ENCODE results near the gene ADGRD1.

Gene ADGRD1

DNA sequence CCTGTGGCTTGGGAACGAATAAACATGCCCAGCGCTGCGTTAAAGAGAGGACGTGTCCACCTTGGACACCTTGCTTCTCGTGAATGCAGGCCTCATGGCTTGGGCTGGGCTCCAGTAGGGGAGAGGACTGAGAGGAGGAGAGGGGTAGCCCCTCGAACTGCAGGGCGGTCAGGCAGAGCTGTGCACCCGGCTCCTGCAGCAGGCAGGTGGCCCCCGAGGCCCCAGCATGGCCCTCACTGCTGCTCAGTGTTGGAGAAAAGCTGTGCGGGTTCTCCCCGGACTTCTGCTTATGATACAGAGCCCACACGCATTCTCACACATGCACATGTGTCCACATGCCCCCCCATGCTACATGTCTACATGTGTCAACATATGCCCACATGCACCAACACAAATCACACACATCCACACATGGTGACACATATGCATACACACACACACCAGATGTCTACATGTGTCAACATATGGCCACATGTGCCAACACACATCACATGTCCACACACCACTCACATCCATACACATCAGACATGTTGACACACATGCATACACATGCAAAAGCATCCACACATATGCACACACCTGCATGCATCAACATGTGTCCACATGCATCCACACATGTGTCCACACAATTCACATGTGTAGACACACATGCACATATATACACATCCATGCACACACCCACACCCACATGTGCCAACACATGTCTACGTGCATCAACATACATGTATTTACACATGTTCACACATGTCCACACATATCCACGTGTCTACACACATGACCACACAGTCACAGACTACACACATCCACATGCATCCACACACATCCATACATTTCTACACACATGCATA lies 3.0 kb downstream of the ADGRD1 start:
- TF ChIP-seq, protein P1, sequence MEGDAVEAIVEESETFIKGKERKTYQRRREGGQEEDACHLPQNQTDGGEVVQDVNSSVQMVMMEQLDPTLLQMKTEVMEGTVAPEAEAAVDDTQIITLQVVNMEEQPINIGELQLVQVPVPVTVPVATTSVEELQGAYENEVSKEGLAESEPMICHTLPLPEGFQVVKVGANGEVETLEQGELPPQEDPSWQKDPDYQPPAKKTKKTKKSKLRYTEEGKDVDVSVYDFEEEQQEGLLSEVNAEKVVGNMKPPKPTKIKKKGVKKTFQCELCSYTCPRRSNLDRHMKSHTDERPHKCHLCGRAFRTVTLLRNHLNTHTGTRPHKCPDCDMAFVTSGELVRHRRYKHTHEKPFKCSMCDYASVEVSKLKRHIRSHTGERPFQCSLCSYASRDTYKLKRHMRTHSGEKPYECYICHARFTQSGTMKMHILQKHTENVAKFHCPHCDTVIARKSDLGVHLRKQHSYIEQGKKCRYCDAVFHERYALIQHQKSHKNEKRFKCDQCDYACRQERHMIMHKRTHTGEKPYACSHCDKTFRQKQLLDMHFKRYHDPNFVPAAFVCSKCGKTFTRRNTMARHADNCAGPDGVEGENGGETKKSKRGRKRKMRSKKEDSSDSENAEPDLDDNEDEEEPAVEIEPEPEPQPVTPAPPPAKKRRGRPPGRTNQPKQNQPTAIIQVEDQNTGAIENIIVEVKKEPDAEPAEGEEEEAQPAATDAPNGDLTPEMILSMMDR (IDR thresholded peaks at IDR 0.05), result no peak
- Mint-ChIP-seq H3K4me3 (no peak overlapping the region), H3K27ac (no peak overlapping the region), H3K36me3 (ENCODE audit: low read depth) (no peaks in the 10 kb centered on the region), H3K4me1 (peaks cover 59% of the 10 kb centered on the region), H3K9me3 (no peaks in the 10 kb centered on the region), H3K27me3 (ENCODE audit: low read depth, poor library complexity) (peaks cover 2% of the 10 kb centered on the region)
- DNase-seq, result no peak

DNA sequence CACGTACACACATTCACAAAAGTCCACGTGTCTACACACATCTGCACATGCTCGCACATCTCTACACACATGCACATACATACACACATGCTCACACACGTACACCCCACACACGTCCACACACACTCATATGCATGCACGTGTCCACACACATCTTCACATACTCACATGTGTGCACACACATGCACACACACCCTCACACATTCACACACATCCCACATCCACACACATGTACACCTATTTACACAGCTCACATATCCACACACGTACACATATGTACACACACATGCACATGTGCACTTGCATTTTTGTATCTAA lies 3.6 kb downstream of the ADGRD1 start:
- peaks cover 2% of the 10 kb centered on the region for H3K27me3 Mint-ChIP-seq (ENCODE audit: low read depth, poor library complexity)
- TF ChIP-seq, protein P1 (IDR thresholded peaks at IDR 0.05), result no peak
- no peaks in the 10 kb centered on the region for H3K9me3 Mint-ChIP-seq
- no peak for DNase-seq
- peaks cover 59% of the 10 kb centered on the region for H3K4me1 Mint-ChIP-seq
- no peak overlapping the region for H3K4me3 Mint-ChIP-seq
- H3K36me3 Mint-ChIP-seq (ENCODE audit: low read depth), result no peaks in the 10 kb centered on the region
- H3K27ac Mint-ChIP-seq, result no peak overlapping the region

DNA sequence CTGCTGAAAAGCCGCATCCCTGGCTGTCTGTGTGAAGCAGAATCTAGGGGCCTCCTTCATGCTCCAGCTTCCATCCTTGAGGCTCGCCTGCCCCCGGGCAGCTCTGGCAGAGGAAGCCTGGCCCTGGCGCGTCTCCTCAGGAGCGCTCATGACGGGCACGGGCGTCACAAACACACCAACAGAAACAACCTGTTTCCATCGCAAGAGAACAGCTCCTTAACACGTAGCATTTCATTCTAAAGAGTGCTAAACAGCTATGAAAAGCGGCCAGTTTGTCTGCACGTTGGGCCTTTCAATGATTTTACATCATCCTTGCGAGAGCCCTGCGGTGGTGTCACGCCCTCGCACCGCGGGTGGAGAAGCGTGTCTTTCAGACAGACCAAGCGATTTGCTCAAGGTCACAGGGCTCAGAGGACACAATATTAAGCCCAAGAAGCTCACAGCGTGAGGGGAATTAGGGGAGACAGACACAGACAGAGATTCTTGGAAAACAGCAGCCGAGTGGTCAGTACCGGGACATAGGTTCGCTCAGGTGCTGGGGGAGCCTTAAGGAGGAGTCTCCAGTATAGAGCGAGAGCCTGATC lies 4.9 kb downstream of the ADGRD1 start:
- Mint-ChIP-seq H3K4me1 (peaks cover 56% of the 10 kb centered on the region), H3K27me3 (ENCODE audit: low read depth, poor library complexity) (peaks cover 2% of the 10 kb centered on the region), H3K9me3 (no peaks in the 10 kb centered on the region), H3K27ac (peak overlapping the region; percentile 94), H3K36me3 (ENCODE audit: low read depth) (no peaks in the 10 kb centered on the region), H3K4me3 (no peak overlapping the region)
- TF ChIP-seq, protein P1 (IDR thresholded peaks at IDR 0.05), result no peak
- no peak for DNase-seq

DNA sequence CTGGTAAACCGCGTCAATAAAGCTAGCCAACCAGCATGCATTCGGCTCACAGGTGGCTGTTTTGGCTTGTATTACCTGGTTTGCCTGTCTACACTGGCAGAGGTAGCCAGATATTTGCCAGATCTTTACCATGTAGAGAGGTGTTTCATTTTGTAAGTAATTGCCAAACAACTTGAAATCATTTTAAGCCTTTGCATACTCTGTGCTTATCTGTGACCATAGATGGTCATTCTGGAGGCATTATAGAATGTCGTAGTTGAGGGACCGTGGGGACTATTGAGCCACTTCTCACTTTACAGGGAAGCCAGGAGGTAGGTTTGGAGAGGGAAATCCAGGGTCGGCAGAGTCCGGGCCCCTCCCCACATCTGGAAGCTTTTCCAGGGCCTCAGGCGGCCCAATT lies 5.9 kb downstream of the ADGRD1 start:
- H3K4me1 Mint-ChIP-seq, result peaks cover 46% of the 10 kb centered on the region
- no peak overlapping the region for H3K4me3 Mint-ChIP-seq
- no peaks in the 10 kb centered on the region for H3K36me3 Mint-ChIP-seq (ENCODE audit: low read depth)
- no peaks in the 10 kb centered on the region for H3K9me3 Mint-ChIP-seq
- peaks cover 2% of the 10 kb centered on the region for H3K27me3 Mint-ChIP-seq (ENCODE audit: low read depth, poor library complexity)
- DNase-seq, result no peak
- no peak overlapping the region for H3K27ac Mint-ChIP-seq
- TF ChIP-seq, protein P1 (IDR thresholded peaks at IDR 0.05), result no peak

DNA sequence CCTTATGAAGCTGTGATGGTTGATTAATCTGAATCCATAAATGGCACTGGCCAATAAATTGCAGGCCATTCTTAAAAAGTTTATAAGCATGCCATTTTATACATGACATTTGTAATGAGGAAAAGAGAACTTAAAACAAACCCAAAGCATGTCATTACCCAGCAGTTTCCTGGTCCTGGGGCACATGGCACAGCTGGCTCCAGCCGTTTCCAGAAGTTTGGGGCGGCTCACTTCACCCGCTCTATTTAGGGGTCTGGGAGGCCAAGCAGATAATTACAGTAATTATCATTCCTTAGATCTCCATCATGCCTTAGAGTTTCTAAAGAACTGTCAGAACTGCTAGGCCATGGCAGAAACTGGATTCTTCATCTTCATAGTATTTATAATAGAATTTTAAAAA lies 6.4 kb downstream of the ADGRD1 start:
- Mint-ChIP-seq H3K27me3 (ENCODE audit: low read depth, poor library complexity) (peaks cover 2% of the 10 kb centered on the region), H3K9me3 (no peaks in the 10 kb centered on the region), H3K27ac (no peak overlapping the region), H3K36me3 (ENCODE audit: low read depth) (no peaks in the 10 kb centered on the region), H3K4me3 (no peak overlapping the region), H3K4me1 (peaks cover 42% of the 10 kb centered on the region)
- TF ChIP-seq, protein P1 (IDR thresholded peaks at IDR 0.05), result no peak
- no peak for DNase-seq

DNA sequence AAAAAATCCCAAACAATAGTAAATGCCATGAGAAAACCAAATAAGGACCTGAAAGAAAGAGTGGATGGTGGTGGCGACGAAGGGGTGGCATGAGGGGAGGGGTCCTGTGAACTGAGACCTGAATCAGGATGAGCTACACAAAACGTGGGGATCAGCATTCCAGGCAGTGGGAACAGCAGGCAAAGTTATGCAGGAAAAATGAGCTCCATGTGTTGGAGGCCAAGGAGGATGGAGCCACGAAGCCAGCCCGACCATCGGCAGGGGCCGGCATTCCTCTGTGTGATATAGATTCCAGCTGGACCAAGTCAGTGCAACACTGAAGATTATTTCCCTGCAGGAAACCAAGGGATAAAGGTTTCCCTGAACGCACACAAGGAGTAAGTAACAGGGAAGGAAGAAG lies 7.1 kb downstream of the ADGRD1 start:
- no peak for DNase-seq
- peaks cover 2% of the 10 kb centered on the region for H3K27me3 Mint-ChIP-seq (ENCODE audit: low read depth, poor library complexity)
- TF ChIP-seq, protein P1 (IDR thresholded peaks at IDR 0.05), result no peak
- no peak overlapping the region for H3K27ac Mint-ChIP-seq
- no peak overlapping the region for H3K4me3 Mint-ChIP-seq
- H3K4me1 Mint-ChIP-seq, result peaks cover 38% of the 10 kb centered on the region
- no peaks in the 10 kb centered on the region for H3K9me3 Mint-ChIP-seq
- no peaks in the 10 kb centered on the region for H3K36me3 Mint-ChIP-seq (ENCODE audit: low read depth)

Data from nephron progenitor cell (in vitro differentiated cells).